ENCODE results near the gene IGF1R.

IGF1R gene

DNA sequence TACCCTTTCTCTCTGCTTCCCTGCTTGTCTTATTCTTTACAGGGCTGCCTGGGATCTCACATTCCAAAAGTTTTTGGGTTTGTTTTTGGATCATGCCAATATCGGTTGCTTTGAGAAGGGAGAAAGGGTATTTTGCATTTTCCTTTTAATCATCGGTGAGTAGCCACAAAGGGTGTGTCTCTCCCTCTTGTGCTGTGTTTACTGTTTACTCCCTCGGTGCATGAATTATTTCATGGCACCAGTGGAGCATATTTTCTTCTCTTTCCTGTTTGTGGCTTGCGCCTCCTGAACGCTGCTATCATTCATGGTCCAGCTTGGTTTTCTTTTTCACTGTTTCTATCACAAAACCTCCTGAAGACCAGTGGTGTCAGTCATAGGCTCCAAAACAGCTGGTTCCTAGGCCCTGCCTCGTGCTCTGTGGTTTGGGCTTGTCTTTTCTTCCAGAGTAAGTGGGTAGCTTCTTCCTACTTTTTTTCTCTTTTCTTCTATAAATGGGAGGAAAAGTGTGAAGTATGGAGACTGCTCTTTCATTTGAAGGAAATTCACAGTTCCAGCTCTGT is 54.9 kb downstream of the IGF1R start:
- H3K4me3 ChIP-seq (ENCODE audit: low read depth, low read length), result no peak overlapping the region

DNA sequence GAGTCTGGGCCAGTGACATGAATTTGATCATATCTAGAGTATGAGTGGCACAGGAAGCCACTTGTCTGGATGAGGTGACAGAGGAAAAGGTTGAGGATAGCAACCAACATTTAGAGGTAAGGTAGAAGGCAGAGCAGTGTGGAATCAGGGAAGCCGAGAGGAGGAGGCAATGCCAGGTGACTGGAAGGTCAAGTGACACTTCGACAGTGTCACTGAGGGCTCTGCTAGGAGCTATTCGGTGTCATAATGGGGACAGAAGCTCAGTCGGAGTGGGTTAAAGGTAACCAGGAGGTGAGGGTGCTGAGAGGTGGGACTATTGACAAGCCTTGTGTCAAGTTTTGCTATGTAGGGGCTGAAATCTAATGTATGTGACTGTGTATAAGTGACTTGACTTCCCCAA is 56.7 kb downstream of the IGF1R start:
- no peak overlapping the region for H3K4me3 ChIP-seq (ENCODE audit: low read depth, low read length)

DNA sequence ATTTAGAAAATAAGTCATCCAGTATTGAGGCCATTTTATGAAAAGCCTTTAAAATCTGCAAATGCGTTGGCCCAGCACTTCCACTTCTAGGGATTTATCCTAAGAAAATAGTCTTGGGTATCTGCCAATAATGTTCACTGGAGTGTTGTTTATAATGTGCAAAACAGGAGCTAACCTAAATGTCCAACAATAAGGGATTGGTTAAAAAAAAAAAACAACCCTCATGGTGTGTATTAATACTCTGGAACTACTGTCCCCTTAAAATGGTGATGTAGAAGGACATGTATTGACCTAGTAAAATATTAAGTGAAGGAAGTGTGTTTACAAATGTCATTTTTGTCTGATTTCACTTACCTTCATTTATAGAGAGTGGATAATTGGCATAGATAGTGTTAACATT is 58.0 kb downstream of the IGF1R start:
- H3K4me3 ChIP-seq (ENCODE audit: low read depth, low read length), result no peak overlapping the region

DNA sequence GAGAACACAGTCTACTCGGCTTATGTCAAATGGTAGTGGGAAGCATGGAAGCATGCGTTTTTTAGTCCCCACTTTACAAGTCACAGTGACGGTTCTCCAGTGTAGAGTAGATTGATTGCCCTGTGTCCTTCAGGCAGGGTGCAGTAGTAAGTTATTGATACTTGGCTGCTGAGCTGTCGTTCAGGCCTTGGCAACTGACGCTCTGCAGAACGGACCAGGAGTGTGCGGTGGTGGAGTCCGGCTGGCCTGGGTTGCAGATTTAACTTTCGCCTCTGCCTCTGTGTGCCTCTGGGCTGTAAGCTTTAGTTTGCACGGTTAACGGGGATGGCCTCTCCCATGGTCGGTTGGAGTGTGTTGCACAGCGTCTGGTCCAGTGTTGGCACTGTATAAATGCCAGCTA is 58.6 kb downstream of the IGF1R start:
- no peak overlapping the region for H3K4me3 ChIP-seq (ENCODE audit: low read depth, low read length)

DNA sequence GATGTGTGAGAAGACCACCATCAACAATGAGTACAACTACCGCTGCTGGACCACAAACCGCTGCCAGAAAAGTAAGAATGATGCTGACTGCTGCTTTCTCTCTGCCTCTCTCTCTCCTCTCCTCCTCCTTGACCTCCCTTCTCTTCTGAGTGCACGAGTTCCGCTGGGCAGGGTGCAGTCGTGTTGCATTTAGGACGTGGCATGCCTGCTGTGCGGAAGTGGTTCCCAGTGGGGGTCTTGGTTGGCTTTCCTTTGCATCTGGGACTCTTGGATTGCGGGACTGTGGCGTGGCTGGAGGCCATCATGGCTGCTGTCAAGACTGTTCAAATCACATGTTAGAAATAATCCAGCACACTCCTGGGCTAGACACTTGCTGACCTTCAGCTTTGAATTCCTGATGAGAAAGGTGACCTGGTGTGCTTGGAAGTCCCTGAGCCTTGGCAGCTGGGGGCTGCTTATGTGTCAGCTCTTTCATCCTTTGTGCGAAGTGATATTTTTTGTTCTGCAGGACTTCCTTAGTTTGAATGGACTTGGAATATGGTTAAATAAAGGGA is 59.8 kb downstream of the IGF1R start:
- no peak overlapping the region for H3K4me3 ChIP-seq (ENCODE audit: low read depth, low read length)

DNA sequence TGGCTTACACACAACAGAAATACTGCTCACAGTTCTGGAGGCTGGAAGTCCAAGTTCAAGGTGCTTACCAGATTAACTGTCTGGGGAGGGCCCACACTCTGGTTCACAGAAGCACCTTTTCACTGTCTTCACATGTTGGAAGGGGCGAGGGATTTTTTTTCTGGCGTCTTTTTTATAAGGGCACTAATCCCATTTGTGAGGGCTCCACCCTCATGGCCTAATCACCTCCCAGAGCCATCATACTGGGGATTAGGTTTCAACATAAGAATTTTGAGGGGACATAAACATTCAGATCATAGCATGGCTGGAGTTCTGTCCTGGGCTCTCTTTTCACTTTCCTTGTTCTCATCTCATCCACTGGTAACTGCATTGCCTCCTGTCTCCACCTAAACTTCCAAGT is 63.5 kb downstream of the IGF1R start:
- H3K4me3 ChIP-seq (ENCODE audit: low read depth, low read length), result no peak overlapping the region

DNA sequence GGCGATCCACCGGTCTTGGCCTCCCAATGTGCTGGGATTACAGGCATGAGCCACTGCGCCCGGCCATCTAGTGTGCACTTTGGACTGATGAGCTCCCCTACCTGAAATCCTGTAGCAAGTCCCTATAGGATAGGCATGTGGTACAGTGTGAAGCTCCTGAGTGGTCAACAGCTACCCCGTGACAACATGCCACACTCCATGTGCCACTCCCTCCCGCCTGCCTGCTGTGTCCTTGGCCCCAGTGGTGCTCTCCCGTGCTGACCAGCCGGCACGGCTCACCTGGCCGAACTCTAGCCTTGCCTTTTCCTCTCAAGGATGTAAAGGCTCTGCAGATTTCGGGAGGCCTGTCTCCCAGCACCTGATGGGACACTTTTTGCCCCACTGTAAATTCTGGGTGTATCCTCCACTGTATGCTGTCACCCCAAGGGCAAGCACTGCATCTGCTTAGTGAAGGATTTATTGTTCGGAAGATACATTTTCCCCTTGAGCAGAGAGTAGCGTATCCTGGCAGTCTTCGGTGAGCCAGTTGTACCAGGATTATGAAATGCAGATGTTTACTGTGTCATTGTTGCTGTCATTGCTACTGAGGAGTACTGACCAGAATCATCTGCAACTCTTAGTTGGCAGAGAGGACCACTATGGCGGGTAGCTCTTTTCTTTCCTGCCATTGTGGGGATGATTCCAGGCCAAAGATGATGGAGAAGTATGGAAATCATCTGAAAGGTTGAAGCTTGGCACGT is 64.7 kb downstream of the IGF1R start:
- H3K4me3 ChIP-seq (ENCODE audit: low read depth, low read length), result no peak overlapping the region

DNA sequence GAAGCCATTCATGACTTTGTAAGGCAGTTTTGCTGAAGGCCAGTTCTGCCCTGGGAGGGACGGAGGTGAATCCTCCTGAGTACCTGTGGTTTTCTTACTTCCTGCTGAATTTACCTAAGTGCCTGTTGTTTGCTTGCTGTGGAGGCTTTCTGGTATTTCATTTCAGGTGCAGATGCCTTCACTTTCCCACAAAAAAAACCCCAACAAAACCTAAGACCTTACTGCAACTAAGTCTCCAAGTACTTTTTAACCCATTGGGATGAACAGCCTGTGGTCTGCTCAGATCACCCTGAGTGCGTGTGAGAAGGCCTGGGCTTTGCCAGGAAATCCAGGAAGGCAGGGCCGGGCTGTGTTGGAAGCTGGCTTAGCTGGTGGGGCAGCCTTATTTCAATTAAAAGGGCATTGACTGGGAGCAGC is 65.3 kb downstream of the IGF1R start:
- H3K4me3 ChIP-seq (ENCODE audit: low read depth, low read length), result no peak overlapping the region

DNA sequence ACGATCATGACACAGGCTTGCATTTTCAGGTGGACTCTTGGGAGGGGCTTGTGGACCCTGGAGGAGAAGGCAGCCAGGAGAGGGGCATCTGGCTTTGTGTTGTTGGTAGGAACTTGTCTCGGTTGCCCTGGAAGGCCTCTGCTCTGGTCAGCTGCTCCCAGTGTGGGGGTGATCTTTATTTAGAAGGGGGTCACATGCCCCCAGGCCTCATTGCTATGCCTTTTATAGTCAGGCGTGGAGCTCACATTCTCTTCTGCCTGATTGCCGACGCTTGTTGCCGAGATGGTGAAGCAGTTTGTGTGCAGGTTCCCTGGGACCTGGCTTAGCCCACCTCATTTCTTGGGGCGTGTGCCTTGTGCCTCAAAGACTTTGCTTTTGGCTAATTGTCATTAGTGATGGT is 66.6 kb downstream of the IGF1R start:
- no peak overlapping the region for H3K4me3 ChIP-seq (ENCODE audit: low read depth, low read length)

DNA sequence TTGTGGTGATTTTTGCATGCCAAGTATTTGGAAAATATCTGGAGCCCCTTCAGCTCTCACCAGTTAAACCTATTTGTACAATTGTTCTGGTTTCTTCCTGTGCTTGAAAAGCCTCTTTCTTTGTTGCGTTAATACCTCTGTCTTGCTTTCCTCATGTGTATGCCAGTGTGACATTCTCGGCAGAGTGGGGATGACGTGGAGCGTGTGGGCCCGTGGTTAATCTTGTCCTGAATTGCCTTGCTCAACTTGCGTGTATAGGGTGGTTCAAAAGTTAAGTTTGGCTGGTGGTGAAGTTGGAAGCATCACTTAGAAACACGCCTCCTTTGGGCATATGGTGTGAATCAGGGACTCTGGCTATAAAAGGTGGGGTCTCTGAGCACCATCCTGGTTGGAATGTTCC is 67.1 kb downstream of the IGF1R start:
- H3K4me3 ChIP-seq (ENCODE audit: low read depth, low read length), result no peak overlapping the region

DNA sequence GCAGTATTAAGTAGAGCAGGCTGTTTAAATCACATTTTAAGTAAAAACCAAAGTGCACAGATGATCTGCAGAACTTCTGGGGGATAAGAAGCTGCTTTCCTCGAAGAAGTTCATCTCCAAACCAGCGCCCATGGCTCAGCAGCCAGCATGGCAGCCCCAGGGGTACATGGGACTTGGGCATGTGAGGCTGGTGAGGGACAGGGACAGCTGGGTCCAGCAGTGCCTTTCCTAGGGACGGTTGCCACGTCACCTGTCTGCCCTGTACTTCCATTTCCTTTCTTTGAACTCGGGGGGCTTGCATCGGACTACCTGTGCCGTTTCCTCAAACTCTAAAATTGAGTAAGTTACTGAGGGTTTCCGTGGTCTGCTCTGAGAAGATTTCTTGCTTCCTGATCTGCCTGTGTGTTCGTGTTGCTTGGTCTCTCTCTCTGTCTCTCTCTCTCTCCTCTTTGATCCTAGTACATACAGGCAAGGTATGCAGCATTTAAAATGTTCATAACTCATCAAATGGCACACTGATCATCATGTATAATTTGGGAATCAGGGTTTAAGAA is 67.6 kb downstream of the IGF1R start:
- no peak overlapping the region for H3K4me3 ChIP-seq (ENCODE audit: low read depth, low read length)

DNA sequence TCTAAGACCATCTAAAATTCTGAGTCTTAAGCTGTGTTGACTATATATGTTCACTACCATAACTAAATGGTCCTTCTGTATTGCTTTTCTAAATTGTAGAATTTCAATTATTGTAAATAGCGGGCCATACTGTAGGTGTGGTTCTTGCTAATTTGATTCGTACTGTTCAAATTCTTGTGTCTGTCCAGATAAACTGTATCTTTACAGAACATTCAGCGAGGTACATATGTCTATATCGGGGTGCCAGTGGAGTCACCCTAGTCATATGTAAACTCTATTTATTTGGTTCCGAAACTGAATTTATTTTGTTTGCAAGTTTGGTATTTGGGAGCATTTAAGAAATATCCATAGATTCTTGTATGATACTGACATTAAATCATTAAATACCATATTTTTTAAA is 69.0 kb downstream of the IGF1R start:
- H3K4me3 ChIP-seq (ENCODE audit: low read depth, low read length), result no peak overlapping the region

DNA sequence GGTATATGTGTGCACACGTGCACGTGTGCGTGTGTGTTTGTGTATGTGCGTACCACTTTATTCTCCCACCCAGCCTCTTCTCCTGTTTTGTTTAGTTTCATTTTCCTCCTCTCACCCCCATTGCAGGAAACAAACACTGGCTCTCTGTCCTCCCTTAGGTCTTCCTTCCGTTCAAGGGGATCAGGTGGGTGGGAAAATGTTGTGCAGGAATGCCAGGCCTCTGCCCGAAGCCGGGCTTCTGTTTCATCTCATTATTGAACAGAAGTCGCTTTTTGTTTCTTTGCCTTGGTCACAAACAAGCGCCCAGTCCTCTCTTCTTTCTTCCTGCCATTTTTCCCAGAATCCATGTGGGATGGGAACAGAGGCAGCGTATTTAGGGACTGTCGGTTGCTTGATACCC is 69.6 kb downstream of the IGF1R start:
- no peak overlapping the region for H3K4me3 ChIP-seq (ENCODE audit: low read depth, low read length)

DNA sequence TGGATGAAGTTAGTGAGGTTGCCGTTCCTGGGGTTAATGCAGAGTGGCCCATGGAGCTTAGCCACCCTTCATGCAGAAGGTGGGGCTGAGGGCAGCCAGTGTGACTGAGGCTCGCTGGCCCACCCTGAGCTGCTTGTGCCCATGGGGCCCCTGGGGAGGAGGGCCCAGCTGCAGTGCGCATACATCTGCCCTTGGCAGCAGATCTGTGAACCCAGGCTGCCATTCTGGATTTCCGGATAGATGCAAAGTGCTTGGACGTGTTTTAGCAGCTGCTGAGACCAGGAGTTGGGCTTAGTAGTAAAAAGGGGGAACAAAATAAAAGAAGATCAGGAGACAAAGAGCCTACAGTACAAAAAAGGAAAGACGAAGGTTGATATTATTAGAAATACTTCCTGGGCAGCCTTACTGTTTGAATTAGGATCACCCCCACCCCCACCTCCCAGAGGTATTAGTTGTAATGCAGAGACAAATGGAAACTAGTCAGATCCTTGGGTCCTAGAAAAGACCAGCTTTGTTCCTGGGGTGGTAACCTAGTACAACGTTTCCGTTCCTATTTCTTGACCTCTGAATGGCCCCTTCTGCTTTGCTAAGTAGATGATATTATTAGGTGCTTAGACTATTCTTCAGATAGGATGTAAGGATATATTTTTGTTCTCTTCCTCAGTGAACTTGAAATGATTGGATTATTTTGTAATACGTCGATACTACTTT is 70.2 kb downstream of the IGF1R start:
- no peak overlapping the region for H3K4me3 ChIP-seq (ENCODE audit: low read depth, low read length)

DNA sequence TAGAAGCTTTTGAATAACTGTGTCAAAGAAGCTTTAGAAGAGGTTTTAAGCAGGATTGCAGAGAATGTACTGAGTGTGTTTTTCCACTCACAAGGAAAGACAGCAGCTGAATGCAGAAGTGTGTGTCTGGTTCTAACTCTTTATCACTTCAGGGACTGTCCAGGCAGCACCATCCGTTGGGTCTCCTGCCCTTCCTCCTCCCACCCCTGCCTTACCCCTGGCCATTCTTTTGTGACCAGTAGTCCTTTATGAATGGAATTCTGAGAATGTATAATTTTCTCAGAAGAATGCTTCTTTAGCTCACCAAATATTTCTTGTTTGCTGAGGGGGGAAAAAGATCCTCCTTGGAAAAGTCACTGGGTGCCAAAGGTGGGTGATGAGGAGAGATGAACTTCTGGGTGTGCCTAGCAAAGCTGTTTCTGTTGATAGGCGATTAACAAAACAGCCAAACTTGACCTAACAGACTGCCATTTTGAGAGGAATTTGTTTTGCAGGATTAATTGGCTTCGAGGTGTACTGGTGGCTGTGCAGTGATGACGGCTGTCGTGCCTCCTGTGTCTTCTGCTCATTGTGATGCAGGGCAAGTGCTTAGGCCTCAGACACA is 70.9 kb downstream of the IGF1R start:
- H3K4me3 ChIP-seq (ENCODE audit: low read depth, low read length), result no peak overlapping the region

DNA sequence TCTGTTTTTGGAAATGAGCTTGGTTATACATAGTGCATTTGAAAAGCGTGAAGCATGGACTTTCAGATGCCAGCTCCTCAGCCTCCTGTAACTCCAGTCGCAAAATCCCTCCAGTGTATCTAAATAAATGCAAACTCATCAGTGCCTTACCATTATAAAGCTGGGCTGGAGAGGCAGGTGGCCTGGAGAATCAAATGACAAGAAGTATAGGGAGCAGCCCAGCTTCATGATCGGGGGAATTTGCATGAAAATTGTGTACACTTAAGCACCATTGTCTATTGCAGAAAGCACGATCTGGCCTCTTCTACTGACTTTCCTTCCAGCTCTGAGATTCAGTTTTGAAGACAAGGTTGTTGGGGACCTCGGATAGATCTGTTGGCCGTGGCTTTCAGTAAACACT is 71.7 kb downstream of the IGF1R start:
- H3K4me3 ChIP-seq (ENCODE audit: low read depth, low read length), result no peak overlapping the region

DNA sequence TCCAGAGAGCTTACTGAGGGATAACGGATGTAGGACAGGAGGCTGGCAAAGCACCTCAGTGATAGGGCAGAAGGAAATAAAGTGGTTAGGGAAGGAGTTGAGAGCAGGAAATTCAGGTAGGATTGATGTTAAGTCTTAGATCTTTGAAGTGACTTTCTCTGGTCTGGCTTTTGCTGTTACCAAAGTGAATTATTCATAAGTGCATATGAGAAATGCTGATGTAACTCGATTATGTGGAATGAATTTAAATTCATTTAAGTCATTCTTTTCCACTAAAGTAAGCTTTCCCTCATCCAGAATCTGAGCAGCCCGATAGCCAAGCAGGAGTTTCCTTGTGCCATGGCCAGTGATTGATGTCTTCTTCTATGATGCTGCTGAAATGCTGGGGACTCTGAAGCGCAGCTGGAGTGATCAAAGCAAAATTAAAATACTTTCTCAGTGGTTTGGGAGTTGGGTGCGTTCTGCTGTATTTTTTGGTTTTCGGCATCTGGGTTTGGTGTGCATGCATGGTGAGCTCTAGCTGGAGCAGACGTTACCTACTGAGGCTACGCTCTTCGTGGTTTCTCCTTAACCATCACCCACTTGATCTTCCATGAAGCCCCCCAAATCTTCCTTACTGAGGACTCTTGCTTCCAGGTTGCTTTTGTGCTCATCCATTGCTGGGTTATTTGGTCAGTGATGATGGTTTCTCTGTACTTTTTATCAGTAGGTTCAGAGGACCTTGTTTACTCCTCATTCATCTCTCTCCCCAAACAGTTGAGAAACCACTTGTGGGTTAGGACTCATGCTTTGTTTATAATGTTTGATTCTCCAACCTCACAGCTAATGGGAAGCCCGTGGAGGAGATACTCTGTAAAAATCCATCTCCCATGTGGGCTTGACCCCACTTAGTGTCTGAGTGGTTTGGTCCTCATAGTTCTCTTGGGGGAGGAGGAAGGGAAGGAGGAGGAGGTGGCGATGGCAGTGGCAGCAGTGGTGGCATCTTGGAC is 72.5 kb downstream of the IGF1R start:
- H3K4me3 ChIP-seq (ENCODE audit: low read depth, low read length), result no peak overlapping the region

DNA sequence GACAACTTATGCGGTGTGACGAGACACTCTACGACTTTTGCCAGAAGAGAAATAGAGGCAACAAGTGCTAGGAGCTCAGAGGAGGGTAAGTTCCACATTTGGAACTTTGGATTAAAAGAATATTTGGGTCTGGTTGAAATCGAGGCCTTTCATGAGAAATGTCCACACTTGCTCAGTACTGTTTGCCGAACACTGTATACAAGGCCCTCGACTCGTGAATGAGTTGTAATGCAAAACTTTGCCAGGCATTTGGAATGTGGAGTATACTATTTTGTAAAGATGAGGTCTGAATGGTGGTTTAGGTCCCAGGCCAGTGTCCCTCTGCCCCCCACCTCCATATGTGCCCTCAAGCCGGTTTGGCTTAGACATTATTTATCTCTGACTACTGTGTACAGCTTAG is 73.9 kb downstream of the IGF1R start:
- H3K4me3 ChIP-seq (ENCODE audit: low read depth, low read length), result no peak overlapping the region

DNA sequence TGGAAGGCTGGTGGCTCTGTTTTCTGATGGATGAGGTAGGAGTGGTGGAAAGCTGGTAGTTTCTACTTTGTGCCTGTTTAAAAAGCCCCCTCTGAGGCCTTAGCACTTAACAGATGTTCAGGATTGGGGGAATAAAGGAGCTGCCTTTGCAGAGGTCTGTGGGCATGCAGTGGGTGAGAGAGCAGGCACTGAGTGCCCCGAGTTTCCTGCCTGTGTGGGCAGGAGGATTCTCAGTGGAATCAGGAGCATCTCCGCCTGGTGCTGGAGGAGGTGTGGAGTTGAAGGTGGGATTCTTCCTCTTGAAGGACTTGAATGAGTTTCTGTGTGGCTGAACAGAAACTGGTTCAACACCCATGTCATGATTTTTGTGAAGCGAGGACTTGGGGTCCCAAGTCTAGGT is 74.3 kb downstream of the IGF1R start:
- H3K4me3 ChIP-seq (ENCODE audit: low read depth, low read length), result no peak overlapping the region

DNA sequence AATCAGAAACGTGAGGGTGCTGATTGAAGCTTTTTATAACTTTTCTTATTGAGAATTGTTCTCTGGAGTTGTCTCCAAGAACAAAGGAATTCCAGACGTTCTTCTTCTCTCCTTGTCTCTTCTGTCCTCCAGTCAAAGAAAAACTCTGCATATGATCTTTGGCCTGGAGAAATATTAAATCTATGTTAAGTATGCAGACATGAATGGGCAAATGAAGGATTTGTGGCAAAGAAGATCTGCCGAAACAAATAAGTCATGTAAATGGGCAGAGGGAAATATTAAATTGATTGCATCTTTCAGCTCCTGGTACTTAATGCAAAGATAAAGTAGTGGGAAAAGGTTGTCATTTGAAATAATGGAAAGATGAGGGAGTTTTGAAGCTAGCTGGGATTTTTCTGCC is 74.9 kb downstream of the IGF1R start:
- H3K4me3 ChIP-seq (ENCODE audit: low read depth, low read length), result no peak overlapping the region
